ENCODE results near the gene SPATC1L.

SPATC1L gene

DNA sequence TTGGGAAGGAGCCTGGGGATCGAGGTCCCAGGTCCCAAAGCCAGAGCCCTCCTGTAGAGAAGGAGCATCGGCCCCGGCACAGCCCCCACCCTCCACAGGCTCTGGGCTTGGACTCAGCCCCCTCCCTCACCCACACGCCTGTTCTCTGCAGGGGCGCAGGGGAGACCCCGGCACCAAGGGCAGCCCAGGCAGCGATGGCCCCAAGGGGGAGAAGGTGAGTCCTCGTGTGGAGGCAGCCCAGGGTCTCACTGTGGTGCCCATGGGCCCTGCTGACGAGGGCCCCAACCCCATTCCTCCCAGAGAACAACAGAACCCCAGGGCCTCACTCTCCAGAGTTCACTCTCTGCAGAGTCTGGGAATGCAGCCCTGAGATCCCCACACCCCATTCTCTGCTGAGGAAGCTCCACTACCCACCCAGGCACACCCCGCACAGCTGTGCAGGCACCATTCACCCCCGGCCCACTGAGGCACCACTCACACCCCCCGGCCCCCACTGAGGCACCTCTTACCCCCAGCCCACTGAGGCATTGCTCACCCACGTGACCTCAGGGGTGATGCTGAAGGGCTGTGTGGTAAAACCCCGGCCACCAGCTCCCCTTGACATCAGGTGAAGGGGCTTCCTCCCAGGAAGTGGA lies 64.5 kb downstream of the SPATC1L start:
- Histone ChIP-seq H3K27ac (replicated peaks) (no peak overlapping the region), H3K27me3 (ENCODE audit: insufficient read depth, poor library complexity, severe bottlenecking) (no peaks in the 10 kb centered on the region), H3K4me3 (replicated peaks; ENCODE audit: insufficient read depth, low read length) (no peak overlapping the region)
- TF ChIP-seq, protein P1, sequence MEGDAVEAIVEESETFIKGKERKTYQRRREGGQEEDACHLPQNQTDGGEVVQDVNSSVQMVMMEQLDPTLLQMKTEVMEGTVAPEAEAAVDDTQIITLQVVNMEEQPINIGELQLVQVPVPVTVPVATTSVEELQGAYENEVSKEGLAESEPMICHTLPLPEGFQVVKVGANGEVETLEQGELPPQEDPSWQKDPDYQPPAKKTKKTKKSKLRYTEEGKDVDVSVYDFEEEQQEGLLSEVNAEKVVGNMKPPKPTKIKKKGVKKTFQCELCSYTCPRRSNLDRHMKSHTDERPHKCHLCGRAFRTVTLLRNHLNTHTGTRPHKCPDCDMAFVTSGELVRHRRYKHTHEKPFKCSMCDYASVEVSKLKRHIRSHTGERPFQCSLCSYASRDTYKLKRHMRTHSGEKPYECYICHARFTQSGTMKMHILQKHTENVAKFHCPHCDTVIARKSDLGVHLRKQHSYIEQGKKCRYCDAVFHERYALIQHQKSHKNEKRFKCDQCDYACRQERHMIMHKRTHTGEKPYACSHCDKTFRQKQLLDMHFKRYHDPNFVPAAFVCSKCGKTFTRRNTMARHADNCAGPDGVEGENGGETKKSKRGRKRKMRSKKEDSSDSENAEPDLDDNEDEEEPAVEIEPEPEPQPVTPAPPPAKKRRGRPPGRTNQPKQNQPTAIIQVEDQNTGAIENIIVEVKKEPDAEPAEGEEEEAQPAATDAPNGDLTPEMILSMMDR (IDR thresholded peaks at IDR 0.05; ENCODE audit: insufficient read depth, low read length) = no peak
- TF ChIP-seq POLR2AphosphoS5 (IDR thresholded peaks at IDR 0.05; ENCODE audit: low read depth) (no peak), GABPA (IDR thresholded peaks at IDR 0.05; ENCODE audit: low read depth) (no peak)
- DNase-seq (ENCODE audit: low read depth in 1 of 2, low spot score in 1 of 2) = no peak

- DNase-seq (ENCODE audit: low read depth in 1 of 2, low spot score in 1 of 2) = no peak
- Histone ChIP-seq H3K4me3 (replicated peaks; ENCODE audit: insufficient read depth, low read length) (no peak overlapping the region), H3K27ac (replicated peaks) (no peak overlapping the region), H3K27me3 (ENCODE audit: insufficient read depth, poor library complexity, severe bottlenecking) (no peaks in the 10 kb centered on the region)
- TF ChIP-seq, protein P1 (IDR thresholded peaks at IDR 0.05; ENCODE audit: insufficient read depth, low read length) = no peak
- TF ChIP-seq SPI1 (IDR thresholded peaks at IDR 0.05; ENCODE audit: borderline replicate concordance, low read depth) = no peak
- TF ChIP-seq GABPA (IDR thresholded peaks at IDR 0.05; ENCODE audit: low read depth) = no peak
- TF ChIP-seq, protein P2, sequence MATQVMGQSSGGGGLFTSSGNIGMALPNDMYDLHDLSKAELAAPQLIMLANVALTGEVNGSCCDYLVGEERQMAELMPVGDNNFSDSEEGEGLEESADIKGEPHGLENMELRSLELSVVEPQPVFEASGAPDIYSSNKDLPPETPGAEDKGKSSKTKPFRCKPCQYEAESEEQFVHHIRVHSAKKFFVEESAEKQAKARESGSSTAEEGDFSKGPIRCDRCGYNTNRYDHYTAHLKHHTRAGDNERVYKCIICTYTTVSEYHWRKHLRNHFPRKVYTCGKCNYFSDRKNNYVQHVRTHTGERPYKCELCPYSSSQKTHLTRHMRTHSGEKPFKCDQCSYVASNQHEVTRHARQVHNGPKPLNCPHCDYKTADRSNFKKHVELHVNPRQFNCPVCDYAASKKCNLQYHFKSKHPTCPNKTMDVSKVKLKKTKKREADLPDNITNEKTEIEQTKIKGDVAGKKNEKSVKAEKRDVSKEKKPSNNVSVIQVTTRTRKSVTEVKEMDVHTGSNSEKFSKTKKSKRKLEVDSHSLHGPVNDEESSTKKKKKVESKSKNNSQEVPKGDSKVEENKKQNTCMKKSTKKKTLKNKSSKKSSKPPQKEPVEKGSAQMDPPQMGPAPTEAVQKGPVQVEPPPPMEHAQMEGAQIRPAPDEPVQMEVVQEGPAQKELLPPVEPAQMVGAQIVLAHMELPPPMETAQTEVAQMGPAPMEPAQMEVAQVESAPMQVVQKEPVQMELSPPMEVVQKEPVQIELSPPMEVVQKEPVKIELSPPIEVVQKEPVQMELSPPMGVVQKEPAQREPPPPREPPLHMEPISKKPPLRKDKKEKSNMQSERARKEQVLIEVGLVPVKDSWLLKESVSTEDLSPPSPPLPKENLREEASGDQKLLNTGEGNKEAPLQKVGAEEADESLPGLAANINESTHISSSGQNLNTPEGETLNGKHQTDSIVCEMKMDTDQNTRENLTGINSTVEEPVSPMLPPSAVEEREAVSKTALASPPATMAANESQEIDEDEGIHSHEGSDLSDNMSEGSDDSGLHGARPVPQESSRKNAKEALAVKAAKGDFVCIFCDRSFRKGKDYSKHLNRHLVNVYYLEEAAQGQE (IDR thresholded peaks at IDR 0.05; ENCODE audit: insufficient replicate concordance, low read depth) = no peak
- TF ChIP-seq POLR2AphosphoS5 (IDR thresholded peaks at IDR 0.05; ENCODE audit: low read depth) = no peak
Measured at GRCh38 chr21:46119144-46119636, 65.1 kb downstream of the SPATC1L start.

- Histone ChIP-seq H3K27me3 (ENCODE audit: insufficient read depth, poor library complexity, severe bottlenecking) (no peaks in the 10 kb centered on the region), H3K27ac (replicated peaks) (no peak overlapping the region), H3K4me3 (replicated peaks; ENCODE audit: insufficient read depth, low read length) (no peak overlapping the region)
- DNase-seq (ENCODE audit: low read depth in 1 of 2, low spot score in 1 of 2) = no peak
- TF ChIP-seq GABPA (IDR thresholded peaks at IDR 0.05; ENCODE audit: low read depth) = no peak
- TF ChIP-seq, protein P1 (IDR thresholded peaks at IDR 0.05; ENCODE audit: insufficient read depth, low read length) = no peak
- TF ChIP-seq, protein P2 (IDR thresholded peaks at IDR 0.05; ENCODE audit: insufficient replicate concordance, low read depth) = no peak
- no peak for TF ChIP-seq POLR2AphosphoS5 (IDR thresholded peaks at IDR 0.05; ENCODE audit: low read depth)
- TF ChIP-seq SPI1 (IDR thresholded peaks at IDR 0.05; ENCODE audit: borderline replicate concordance, low read depth) = no peak
Measured at GRCh38 chr21:46118316-46119143, 65.7 kb downstream of the SPATC1L start.
